ENCODE measurements around the gene CDC34.

CDC34 gene

GRCh38 chr19:582497-583197, 51.1 kb downstream of the CDC34 start:
- Histone ChIP-seq H3K27me3 (ENCODE audit: insufficient read depth, poor library complexity, severe bottlenecking) (no peaks in the 10 kb centered on the region), H3K27ac (replicated peaks) (no peak overlapping the region), H3K4me3 (replicated peaks; ENCODE audit: insufficient read depth, low read length) (no peak overlapping the region)
- TF ChIP-seq POLR2AphosphoS5 (IDR thresholded peaks at IDR 0.05; ENCODE audit: low read depth) (no peak), SPI1 (IDR thresholded peaks at IDR 0.05; ENCODE audit: borderline replicate concordance, low read depth) (no peak), GABPA (IDR thresholded peaks at IDR 0.05; ENCODE audit: low read depth) (no peak), REST (IDR thresholded peaks at IDR 0.05; ENCODE audit: insufficient replicate concordance, low read depth) (no peak)
- TF ChIP-seq, protein P1, sequence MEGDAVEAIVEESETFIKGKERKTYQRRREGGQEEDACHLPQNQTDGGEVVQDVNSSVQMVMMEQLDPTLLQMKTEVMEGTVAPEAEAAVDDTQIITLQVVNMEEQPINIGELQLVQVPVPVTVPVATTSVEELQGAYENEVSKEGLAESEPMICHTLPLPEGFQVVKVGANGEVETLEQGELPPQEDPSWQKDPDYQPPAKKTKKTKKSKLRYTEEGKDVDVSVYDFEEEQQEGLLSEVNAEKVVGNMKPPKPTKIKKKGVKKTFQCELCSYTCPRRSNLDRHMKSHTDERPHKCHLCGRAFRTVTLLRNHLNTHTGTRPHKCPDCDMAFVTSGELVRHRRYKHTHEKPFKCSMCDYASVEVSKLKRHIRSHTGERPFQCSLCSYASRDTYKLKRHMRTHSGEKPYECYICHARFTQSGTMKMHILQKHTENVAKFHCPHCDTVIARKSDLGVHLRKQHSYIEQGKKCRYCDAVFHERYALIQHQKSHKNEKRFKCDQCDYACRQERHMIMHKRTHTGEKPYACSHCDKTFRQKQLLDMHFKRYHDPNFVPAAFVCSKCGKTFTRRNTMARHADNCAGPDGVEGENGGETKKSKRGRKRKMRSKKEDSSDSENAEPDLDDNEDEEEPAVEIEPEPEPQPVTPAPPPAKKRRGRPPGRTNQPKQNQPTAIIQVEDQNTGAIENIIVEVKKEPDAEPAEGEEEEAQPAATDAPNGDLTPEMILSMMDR (IDR thresholded peaks at IDR 0.05; ENCODE audit: insufficient read depth, low read length): no peak
- DNase-seq (ENCODE audit: low read depth in 1 of 2, low spot score in 1 of 2): no peak

DNA sequence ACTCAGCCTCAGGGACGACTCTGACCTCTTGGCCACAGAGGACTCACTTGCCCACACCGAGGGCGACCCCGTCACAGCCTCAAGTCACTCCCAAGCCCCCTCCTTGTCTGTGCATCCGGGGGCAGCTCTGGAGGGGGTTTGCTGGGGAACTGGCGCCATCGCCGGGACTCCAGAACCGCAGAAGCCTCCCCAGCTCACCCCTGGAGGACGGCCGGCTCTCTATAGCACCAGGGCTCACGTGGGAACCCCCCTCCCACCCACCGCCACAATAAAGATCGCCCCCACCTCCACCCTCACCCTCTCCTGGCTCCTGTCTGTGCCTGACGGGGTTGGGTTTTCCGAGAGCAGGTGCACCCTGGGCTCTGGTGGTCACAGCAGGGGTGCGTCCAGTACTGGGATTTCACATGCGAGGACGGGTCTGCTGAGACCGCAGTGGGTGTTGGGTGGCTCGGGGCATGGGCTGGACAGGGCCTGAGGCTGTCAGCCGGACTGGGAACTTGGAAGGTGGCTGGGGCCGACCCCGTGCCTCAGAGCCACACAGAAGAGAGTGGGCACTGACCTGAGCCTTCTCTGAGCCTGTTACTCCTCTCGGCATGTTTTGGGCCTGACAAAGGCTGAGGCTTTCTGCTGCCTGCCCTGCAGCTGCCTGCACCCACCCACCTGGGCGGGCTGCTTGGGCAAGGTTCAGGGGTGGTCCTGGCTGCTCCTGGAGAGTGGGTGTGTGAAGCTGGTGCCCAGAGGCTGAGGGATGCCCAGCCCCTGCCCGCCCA, 51.8 kb downstream of the CDC34 start:
- H3K4me3 ChIP-seq (replicated peaks; ENCODE audit: insufficient read depth, low read length): no peak overlapping the region
- no peak for DNase-seq (ENCODE audit: low read depth in 1 of 2, low spot score in 1 of 2)
- H3K27me3 ChIP-seq (ENCODE audit: insufficient read depth, poor library complexity, severe bottlenecking): peaks cover 3% of the 10 kb centered on the region
- no peak overlapping the region for H3K27ac ChIP-seq (replicated peaks)
- TF ChIP-seq SPI1 (IDR thresholded peaks at IDR 0.05; ENCODE audit: borderline replicate concordance, low read depth) (no peak), REST (IDR thresholded peaks at IDR 0.05; ENCODE audit: insufficient replicate concordance, low read depth) (no peak), GABPA (IDR thresholded peaks at IDR 0.05; ENCODE audit: low read depth) (no peak), POLR2AphosphoS5 (IDR thresholded peaks at IDR 0.05; ENCODE audit: low read depth) (no peak; the same call in none of the 2 replicates)
- TF ChIP-seq, protein P1 (IDR thresholded peaks at IDR 0.05; ENCODE audit: insufficient read depth, low read length): no peak

GRCh38 chr19:583968-584239, 52.3 kb downstream of the CDC34 start:
- TF ChIP-seq, protein P1 (IDR thresholded peaks at IDR 0.05; ENCODE audit: insufficient read depth, low read length): no peak
- no peak for TF ChIP-seq REST (IDR thresholded peaks at IDR 0.05; ENCODE audit: insufficient replicate concordance, low read depth)
- TF ChIP-seq POLR2AphosphoS5 (IDR thresholded peaks at IDR 0.05; ENCODE audit: low read depth): no peak
- no peak for TF ChIP-seq SPI1 (IDR thresholded peaks at IDR 0.05; ENCODE audit: borderline replicate concordance, low read depth)
- TF ChIP-seq GABPA (IDR thresholded peaks at IDR 0.05; ENCODE audit: low read depth): no peak
- DNase-seq (ENCODE audit: low read depth in 1 of 2, low spot score in 1 of 2): no peak
- H3K4me3 ChIP-seq (replicated peaks; ENCODE audit: insufficient read depth, low read length): no peak overlapping the region
- H3K27ac ChIP-seq (replicated peaks): no peak overlapping the region
- peaks cover 9% of the 10 kb centered on the region for H3K27me3 ChIP-seq (ENCODE audit: insufficient read depth, poor library complexity, severe bottlenecking)
